Myocyte (in vitro differentiated cells): ENCODE measurements around the gene RAB26. TPM values are rescaled to one million over a fixed set of nuclear protein-coding genes. Genes with fewer than 3 reads are reported as not detected.
"Not testable (repeated sequence)": the region's sequence is repeated elsewhere in the genome, so short reads cannot be mapped to it uniquely, and the experiment has no call there.

Experiments
- DNase-seq: peaks from one replicate; pipeline ENCODE4 v3.0.0-alpha.2; 2012; ENCODE audit warnings: low read depth
- total RNA-seq: library from RNA; depleted of rRNA; stranded (reverse); fragments of >200 nt; gene quantifications from 2 replicates; pipeline ENCODE4 v1.2.3, GENCODE V29; 2014

RAB26 gene
- total RNA-seq, 1 donor from 2014 or later, result 0.91 TPM

DNA sequence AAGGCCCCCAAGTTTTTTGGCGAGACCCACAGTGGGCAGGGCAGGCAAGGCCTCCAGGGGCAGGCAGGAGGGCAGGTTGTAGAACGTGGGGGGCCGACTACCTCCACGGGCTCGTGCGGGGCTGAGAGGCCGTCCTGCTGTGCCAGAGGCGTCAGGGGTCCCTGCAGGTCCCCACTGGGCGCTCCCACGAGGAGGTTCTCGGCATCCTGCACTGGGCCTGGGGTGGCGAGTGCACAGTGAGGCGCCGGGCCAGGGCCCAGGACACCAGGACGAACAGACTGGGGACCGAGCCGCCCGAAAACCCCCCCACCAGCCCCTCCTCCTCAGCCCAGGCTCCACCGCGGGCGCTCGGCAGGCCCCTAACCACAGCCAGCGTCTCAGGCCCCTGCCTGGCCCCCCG is 32.0 kb upstream of the RAB26 start:
- DNase-seq, result not testable (repeated sequence)

DNA sequence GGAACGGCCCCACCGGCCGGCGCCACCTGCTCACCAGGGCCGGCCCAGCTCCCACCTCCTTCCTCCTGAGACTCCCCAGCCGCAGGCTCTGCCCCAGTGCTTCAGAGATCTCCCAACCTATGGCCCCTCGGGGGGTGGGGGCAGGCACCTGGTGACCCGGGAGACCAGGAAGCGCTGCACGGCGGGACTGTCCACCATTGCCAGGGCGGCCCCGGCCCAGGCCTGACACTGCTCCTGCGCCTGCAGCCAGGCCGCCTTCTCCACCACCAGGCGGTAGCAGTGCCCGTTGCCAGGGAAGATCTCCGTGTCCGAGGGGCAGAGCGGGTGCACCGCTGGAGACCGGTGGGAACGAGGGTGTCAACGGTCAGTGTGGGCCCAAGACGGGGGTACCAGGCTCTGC is 31.1 kb upstream of the RAB26 start:
- DNase-seq, result not testable (repeated sequence)

DNA sequence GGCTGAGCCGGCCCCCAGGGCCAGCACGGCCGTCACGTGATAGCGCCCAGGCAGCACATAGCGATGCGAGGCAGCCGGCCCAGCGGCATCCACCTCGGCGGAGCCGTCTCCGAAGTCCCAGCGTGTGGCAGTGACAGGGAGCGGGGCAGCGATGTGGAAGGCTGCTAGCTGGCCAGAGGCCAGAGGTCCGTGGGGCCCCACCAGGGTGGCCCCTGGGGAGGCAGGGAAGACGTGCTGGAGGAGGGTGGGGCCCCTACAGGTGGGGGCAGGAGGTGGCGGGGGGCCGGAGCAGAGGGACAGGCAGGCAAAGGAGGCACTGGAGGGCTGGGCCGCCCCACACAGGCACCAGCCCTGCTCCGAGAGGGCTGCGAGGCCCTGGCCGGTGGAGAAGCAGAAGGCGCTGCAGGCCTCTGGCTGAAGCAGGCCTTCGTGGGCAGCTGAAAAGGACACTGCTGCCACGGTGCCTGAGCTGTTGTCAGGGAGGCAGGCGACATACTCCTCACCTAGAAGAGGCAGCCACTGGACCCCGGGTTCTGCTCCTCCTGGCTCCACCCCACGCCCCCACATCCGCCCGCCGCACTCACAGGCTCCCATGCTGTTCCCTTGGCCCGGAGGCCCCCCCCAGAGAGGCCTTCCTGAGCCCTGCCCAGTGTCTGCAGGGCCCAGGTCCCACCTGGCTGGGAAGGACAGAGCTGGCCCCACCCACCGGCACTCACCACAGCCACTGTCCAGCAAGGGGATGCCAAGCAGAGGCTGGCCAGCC is 30.3 kb upstream of the RAB26 start:
- DNase-seq, result not testable (repeated sequence)

DNA sequence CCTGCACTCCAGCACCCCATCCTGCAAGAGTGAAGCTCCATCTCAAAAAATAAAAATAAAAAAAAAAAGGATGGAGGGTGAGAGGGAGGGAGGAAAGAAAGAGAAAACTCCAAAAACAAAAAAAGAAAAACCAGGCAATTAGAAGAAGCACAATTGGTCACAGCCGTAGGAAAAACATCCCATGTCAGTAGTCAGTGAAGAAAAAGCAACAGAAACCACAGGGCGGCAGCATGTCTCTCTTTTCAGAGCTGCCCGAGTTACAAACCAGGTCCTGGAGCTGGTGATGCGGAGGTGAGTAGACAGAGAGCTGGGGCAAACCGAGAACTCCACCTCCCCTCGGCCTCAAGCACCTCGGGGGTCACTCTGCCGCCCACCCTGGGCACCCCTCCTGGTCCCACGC is 27.1 kb upstream of the RAB26 start:
- peak; percentile 56 for DNase-seq

DNA sequence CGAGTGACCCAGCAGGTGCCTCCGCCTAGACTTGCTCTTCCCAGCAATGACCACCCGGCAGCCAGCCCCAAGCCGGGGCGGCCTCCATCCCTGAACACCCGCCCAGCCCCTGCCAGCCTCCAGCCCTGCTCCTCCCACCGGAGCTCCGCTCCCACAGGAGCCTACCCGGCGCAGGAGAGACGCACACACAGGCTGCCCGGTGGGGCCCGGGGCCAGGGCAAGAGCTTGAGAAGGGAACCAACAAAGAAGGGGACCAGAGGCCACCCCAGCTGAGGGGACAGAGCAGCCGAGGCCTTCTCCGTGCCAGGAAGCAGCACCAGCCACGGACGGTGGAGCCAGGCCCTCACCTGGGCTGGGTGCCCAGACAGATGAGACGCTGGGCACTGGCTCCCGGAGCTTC is 26.6 kb upstream of the RAB26 start:
- DNase-seq, result no peak

DNA sequence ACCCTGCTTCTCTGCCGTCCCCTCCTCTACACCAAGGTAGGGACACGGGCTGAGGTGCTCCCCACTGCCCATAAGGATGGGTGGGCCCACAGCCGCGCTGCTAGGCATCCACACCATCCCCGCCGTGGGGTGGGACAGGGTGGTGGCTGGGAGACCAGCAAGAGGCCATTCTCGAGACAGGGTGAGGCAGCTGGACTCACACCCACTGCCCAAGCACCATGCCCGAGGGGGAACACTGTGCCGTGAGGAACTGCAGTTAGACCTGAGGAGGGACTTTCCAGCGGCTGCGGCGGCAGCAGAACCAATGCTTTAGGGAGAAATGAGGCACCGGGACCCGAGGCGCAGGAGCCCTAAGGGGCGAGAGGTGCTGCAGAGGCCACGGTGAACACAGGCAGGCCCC is 26.0 kb upstream of the RAB26 start:
- no peak for DNase-seq

DNA sequence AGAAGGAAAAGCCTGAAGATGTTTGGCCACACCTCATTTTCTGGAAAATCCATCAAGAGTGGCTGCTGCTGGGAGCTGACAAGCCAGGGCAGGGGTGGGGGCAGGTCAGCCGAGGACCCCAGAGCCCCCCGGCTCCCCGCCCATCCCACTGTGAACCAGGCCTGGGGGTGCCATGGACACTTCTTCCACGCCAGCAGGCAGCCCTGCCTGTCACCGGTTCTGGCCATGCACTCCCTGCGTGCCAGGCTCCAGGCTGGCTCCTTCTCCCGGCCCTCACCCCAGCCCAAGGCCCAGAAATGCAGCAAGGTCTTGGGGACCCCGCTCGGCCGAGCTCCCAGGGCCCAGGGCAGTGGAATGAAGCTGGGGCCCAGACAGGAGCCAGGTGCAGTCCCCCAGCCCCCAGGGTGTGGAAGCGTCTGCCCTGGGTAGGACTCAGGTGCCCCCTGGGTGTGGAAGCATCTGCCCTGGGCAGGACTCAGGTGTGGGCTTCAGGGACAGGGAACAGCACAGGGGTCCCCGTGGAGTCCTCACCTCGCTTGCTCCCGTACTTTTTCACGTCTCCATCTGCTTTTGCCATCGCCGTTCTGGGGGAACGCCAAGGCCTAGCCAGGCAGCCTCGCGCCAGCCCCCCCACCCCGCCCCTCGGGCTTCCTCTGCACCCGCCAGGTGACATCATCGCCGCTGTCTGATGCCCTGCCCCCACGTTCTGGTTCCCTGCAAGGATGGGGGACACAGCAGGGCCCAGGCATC is 25.3 kb upstream of the RAB26 start:
- DNase-seq, result not testable (repeated sequence)

DNA sequence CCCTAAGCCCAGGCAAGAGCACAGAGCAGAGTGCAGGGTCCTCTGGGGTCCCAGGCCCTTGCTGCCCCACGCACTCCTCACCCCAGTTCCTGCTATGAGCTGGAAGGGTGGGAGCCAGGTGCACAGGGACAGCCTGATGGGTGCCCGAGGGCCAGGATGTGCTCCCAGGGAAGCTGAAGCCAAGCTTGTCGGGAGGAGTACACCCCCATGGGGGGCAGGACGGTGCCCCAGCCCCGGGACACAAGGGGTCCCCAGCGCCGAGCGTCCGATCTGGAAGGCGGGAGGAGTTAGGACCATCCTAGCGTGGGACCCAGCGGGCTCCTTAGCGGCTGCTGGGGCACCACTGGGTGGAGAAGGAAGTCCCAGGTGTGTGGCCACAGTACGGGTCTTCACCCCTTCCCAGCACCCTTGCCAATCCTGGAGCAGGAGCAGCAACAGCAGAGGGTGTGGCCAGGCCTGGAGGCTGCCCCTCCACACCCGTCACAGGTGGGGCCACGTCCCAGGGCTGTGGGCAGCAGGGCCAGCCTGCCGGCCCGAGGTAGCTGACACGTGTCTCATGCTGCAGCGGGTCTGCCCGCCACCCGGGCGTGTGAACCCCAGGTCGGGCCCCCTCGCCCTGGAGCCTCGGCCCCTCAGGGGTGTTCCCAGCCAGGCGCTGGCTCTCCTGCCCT is 24.6 kb upstream of the RAB26 start:
- DNase-seq, result not testable (repeated sequence)

DNA sequence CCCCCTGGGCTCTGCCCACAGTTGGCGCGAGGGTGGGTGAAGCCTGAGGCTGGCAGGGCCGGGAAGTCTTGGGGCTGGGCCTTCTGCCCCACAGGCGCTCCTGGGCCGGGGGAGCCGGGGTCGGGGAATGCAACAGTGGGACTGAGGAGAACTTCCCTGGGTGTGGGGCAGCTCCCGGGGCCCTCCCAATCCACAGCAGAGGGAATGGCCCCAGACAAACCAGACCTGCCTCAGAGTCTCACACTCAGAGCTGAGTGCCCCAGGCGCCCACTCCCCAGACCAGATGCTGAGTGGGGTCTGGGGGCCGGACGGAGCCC is 24.1 kb upstream of the RAB26 start:
- DNase-seq, result peak; percentile 25

DNA sequence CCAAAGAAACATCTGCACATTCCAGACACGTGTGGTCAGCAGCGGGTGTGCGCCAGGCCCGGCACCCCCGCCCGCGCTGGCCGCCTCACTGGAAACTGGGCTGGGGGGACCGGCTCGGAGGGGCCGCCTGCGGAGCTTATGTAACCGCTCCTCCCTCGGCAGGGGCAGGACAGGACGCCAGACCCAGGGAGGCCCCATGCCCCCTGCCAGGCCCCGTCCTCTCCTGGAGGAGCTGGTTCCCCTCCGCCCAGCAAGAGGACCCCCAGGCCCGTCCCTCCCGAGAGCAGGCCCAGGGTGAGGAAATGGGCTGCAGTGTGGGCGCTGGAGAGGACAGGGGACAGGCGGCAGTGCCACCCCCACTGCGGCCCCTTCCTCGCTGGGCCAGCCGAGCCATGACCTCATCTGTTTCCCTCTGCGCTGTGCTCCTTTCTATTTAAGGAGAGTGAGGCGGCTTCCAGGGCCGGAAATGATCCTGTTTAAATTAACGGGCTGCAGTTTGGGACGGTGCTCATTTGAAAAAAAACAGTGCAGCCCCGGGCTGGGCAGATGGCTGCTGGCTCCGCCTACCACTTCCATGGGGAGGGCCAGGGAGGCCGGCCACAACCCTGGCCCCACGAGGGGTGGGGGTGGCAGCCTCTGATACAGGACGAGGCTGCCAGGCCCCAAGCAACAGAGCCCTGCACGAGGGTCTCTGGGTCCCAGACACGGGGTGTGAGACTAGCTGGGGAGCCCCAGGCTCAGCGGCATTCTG is 23.6 kb upstream of the RAB26 start:
- DNase-seq, result peak; percentile 78

DNA sequence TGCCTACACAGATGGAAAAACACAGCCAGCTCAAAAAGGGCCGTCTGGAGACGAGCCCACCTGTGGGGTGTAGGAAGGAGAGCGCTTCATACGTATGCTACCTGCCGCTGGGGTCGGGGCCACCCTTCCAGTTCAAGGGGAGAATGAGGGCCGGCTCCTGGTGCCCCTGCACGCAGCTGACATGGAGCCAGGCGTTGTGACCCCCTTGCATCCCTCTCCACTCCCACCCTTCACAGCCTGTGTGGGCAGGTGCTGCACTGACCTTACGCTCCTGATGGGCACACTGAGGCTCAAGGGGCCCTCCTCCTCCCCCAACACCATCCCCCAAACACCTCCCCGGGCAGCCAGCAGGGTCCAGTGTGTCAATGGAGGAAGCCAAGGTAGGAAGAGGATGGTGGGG is 22.8 kb upstream of the RAB26 start:
- not testable (repeated sequence) for DNase-seq

DNA sequence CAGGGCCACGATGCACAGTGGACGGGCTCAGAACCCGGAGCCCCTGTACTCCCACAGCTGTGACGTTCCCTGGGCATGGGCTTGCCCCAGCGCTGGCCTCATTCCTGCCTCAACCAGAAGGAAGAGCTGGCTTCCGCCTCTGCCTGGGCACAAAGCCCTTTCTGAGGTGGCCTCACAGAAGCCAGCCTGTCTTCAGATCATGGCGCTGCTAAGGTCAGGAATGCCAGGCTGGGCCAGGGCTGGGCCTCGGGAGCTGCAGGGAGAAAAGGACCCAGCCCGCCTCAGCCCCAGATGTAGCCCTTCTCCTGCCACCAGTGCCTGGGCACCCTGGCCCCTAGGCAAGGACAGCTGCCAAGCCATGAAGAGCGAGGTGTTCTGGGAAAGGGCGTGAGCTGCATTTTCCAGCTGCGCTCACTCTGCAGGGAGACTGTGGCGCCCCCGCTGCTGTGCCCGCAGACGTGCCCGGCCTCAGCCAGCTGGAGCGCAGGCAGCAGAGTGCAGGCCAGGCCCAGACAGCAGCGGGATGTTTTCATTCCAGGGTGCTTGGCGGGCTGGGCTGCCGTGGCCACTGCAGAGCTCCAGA is 22.2 kb upstream of the RAB26 start:
- peak; percentile 69 for DNase-seq

DNA sequence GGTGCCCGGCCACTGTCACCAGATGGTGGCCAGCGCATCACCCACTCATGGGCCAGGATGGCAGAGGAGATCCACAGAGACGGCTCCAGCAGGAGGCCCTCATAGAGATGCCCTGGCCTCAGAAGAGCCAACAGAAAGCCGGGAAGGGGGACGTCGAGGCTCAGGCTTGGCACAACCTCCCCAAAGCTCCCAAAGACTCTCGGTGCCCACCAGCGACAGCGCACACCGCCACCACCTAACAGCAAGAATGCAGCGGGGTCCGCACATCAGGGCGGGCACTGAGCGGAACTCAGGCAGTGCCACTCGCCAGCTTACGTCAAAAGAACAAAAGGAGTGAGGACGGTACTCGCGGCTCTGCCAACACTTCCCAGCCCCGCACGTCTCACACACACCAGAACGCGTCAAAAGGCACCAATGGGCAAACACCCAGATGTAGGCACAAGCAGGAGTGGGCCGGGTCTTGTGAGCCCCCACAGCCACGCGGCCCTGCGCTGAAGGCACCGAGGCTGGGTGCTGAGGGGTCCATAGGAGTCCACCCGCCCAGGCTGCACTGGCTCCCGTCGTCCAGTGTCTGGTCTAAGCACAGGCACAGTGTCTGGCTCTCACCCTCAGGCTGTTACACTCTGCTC is 21.4 kb upstream of the RAB26 start:
- not testable (repeated sequence) for DNase-seq

DNA sequence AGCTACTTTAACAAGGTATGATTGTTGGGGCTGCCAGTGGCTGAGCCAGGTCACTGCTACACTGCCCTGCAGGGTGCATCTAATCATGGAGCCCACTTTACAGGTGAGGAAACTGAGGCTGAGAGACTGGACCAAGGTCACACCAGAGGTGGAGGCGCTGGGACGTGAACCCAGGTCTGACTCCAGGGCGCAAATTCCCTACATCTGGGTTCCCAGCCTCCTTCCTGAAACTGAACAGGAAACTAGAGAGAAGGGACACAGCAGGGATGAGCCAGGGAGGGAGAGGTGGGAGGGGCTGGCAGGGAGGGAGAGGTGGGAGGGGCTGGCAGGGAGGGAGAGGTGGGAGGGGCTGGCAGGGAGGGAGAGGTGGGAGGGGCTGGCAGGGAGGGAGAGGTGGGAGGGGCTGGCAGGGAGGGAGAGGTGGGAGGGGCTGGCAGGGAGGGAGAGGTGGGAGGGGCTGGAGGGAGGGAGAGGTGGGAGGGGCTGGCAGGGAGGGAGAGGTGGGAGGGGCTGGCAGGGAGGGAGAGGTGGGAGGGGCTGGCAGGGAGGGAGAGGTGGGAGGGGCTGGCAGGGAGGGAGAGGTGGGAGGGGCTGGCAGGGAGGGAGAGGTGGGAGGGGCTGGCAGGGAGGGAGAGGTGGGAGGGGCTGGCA is 20.7 kb upstream of the RAB26 start:
- peak; percentile 39 for DNase-seq

DNA sequence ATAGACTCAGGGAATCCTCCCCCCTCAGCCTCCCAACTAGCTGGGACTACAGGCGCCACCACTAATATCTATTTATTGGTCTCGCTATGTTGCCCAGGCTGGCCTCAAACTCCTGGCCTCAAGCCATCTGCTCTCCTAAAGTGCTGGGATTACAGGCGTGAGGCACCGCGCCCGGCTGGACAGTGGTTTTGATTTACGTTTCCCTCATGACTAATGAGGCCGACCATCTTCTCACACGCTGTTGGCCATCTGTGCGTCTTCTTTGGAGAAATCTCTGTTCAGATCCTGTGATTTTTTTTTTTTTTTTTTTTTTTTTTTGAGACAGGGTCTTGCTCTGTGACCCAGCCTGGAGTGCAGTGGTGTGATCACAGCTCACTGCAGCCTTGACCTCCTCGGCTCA is 19.2 kb upstream of the RAB26 start:
- DNase-seq, result peak; percentile 53

DNA sequence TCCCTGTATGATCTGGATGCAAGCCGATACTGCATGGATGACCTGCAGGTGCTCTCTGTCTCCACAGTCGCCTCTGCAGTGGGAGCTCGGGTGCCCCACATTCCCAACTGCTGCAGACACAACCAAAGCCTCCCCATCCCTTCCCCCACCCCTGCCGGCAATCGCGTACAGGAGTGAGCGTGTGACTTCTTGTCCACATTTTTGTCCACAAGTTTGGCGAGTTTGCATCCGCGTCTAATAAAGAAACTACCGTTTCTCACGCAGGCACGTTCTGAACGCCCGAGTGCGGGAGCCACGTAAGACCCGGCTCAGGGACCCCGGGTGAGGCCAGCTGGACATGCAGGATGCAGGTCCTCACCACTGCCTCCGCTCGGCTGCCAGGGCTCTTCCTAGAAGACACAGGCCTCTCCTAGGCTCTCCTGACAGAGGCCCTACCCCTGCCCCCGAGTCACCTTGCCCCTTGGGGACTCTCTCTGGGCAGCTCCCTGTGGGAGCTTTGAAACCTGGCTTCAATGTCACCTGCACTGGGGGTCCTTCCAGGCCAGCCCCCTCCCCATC is 18.5 kb upstream of the RAB26 start:
- not testable (repeated sequence) for DNase-seq

DNA sequence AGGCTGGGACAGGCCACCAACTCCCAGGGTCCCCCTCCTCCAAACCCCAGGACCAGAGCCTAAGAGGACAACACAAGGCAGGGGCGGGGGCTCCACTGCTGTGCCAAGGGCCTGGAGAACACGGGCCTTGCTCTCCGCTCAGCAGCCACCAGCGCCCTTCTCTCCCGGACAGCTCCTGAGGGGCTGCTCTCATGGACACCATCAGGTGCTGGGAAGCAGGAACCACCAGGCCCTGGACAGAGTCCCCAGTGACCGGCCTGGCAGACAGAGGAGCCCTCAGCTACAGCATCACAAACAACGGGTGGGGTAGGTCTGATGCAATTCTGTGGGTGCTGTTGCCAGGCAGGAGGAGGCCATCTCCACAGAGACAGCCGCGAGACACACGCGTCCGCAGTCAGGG is 14.6 kb upstream of the RAB26 start:
- not testable (repeated sequence) for DNase-seq

DNA sequence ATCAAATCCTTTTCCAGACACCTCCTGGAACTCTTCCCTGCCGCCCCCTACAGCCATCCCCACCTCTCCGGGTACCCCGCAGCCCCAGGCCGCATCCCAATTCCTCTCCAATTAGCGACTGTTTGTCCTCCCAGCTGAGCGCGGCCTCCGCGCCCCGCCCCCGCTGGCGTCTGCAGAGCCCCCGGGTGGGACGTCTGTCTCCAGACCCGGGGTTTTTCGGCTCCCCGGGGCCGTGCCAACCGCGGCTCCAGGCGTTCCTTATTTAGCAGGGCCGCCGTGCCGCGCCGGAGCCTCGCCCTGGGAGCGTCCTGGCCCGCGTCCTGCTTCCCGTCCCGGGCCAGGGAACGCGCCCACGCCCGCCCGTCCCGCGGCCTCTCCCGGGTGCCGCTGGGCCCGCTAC is 13.4 kb upstream of the RAB26 start:
- DNase-seq, result not testable (repeated sequence)

DNA sequence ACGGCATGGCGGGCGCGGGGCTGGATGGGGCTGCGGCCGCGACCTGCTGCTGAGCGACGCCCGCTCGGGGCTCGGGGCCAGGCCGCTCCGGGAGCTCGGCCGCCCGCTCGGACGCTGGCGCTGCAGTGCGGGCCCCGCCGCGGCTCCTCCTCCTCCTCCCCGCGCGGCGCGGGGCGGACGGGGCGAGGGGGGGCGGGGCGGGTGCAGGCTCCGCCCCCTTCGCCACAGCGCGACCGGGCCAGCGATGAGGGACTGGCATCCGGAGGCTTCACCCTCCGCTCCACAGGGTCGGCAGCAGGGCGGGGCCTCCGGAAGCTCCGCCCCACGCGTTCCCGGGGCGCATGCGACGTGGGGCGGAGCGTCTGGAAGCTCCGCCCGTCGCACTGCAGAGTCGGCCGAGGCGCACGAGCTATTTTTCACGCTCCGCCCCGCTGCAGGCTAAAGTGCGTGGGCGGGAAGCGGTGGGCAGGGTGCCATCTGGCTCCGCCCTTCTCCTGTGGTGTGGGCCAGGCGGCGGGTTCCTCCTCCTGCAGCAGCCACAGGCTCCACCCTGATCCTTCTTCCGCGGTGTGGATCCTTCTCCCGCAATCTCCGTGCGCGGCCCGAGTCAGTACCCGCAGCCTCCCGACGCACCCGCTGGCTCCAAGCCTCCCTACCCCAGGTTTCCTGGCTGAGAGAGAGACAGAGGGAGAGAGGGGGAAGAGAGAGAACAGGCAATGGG is 12.5 kb upstream of the RAB26 start, which contains the start of gene PKD1:
PKD1 (minus strand) TSS at position 129 of the 721 bp plus-strand sequence. CDS start 209 bp downstream, outside the sequence.
- peak; percentile 88 for DNase-seq
